Endothelial cell of umbilical vein (primary cell): Measurements from ENCODE around the gene PI4KB. TPM values are rescaled to one million over a fixed set of nuclear protein-coding genes. Genes with fewer than 3 reads are reported as not detected.

Source experiments
- BruUV-seq: library from RNA; stranded (reverse); fragments of 400-500 nt; replicated peaks from 2 replicates; lab custom pipeline; 2021; lab: Mats Ljungman, UMichigan
- CTCF ChIA-PET: fragments of 300-600, 350-600 bp; sonication (Branson Sonifier 250); formaldehyde crosslinking; loops from one replicate; lab custom pipeline; 2021; ENCODE audit warnings: antibody characterized with exemption, inconsistent platforms; lab: Charles Lee
- POLR2A ChIA-PET: fragments of 300-600, 350-600 bp; sonication (Branson Sonifier 250); formaldehyde crosslinking; loops from one replicate; lab custom pipeline; 2021; ENCODE audit warnings: antibody characterized with exemption, inconsistent platforms; lab: Charles Lee
- DNase-seq: peaks from one replicate; pipeline ENCODE4 v3.0.0-alpha.2; 2011; ENCODE audit warnings: low read depth, low spot score
- FAIRE-seq: peaks from 2 replicates; lab custom pipeline; 2011; peaks lifted over from hg19 to GRCh38; lab: Jason Lieb, UNC
- H2AFZ ChIP-seq: 2 replicates; pipeline ENCODE4 v1.6.0; 2012; ENCODE audit warnings: low read depth, low read length, control low read depth, inconsistent platforms
- H3K27ac ChIP-seq: 2 replicates; pipeline ENCODE4 v1.5.1; 2011; ENCODE audit warnings: low read depth, mild to moderate bottlenecking, control low read depth, low read length, moderate library complexity; ENCODE audit not compliant: insufficient read depth
- H3K27me3 ChIP-seq, 2 experiments: 2 replicates each; pipeline versions ENCODE4 v1.6.0 to v1.6.1; 2011; ENCODE audit warnings: low read length in 2 of 2, mixed read lengths in 1 of 2; ENCODE audit not compliant: control insufficient read depth in 2 of 2, insufficient read depth in 2 of 2
- H3K36me3 ChIP-seq, 2 experiments: 2 replicates in 1 of 2; 3 replicates in 1 of 2; pipeline ENCODE4 v1.5.1; 2011; ENCODE audit warnings: low read length in 2 of 2, mild to moderate bottlenecking in 1 of 2, moderate library complexity in 1 of 2; ENCODE audit not compliant: control insufficient read depth in 2 of 2, insufficient read depth in 2 of 2; ENCODE audit errors: extremely low read depth in 1 of 2
- H3K4me1 ChIP-seq: 3 replicates; pipeline ENCODE4 v1.5.1; 2011; ENCODE audit warnings: mild to moderate bottlenecking, low read length; ENCODE audit not compliant: control insufficient read depth, insufficient read depth; ENCODE audit errors: extremely low read depth
- H3K4me2 ChIP-seq: 2 replicates; pipeline ENCODE4 v1.6.1; 2011; ENCODE audit warnings: low read length, control low read depth, mixed read lengths; ENCODE audit not compliant: insufficient read depth
- H3K4me3 ChIP-seq, 3 experiments: fragments of 200-600 bp in 1 of 3; sonication (generic), shearing (Covaris generic) in 1 of 3; replicated peaks in 1 of 3; 2 replicates each; pipeline ENCODE4 v1.5.1; 2011 to 2016; ENCODE audit warnings: control low read depth in 3 of 3, low read length in 3 of 3, mild to moderate bottlenecking in 2 of 3, inconsistent platforms in 1 of 3, low read depth in 1 of 3, moderate library complexity in 1 of 3; ENCODE audit not compliant: insufficient read depth in 1 of 3
- H3K79me2 ChIP-seq: 2 replicates; pipeline ENCODE4 v1.6.0; 2012; ENCODE audit warnings: low read length, inconsistent platforms; ENCODE audit not compliant: control insufficient read depth, insufficient read depth
- H3K9ac ChIP-seq: replicated peaks from 2 replicates; pipeline ENCODE3; 2011; ENCODE audit warnings: low read length, control low read depth; ENCODE audit not compliant: insufficient read depth; ENCODE audit errors: extremely low read depth
- H3K9me1 ChIP-seq: replicated peaks from 3 replicates; pipeline ENCODE4 v1.6.0; 2011; ENCODE audit warnings: mild to moderate bottlenecking, low read length; ENCODE audit not compliant: control insufficient read depth, insufficient read depth; ENCODE audit errors: extremely low read depth
- H3K9me3 ChIP-seq: replicated peaks from 2 replicates; pipeline ENCODE4 v1.5.1; 2012; ENCODE audit warnings: low read length, inconsistent platforms; ENCODE audit not compliant: control insufficient read depth, insufficient read depth
- H4K20me1 ChIP-seq: replicated peaks from 2 replicates; pipeline ENCODE3; 2011; ENCODE audit warnings: mild to moderate bottlenecking, low read length; ENCODE audit not compliant: control insufficient read depth, insufficient read depth; ENCODE audit errors: extremely low read depth
- CTCF ChIP-seq, 2 donors: IDR thresholded peaks; 1 replicate in 1 of 2; 2 replicates in 1 of 2; pipeline ENCODE4 v1.5.1; 2011; ENCODE audit warnings: low read length in 2 of 2, mild to moderate bottlenecking in 2 of 2, moderate library complexity in 2 of 2, control low read depth in 1 of 2, inconsistent platforms in 1 of 2, low read depth in 1 of 2; ENCODE audit not compliant: insufficient read depth in 1 of 2; ENCODE audit errors: extremely low read depth in 1 of 2
- EZH2 ChIP-seq: IDR thresholded peaks from 2 replicates; pipeline ENCODE4 v1.6.1; 2012; ENCODE audit warnings: borderline replicate concordance, low read depth, mild to moderate bottlenecking, moderate library complexity, low read length, inconsistent platforms; ENCODE audit not compliant: severe bottlenecking
- FOS ChIP-seq: IDR thresholded peaks from 2 replicates; pipeline ENCODE4 v1.6.1; 2011; ENCODE audit warnings: mild to moderate bottlenecking, low read length, moderate library complexity, borderline replicate concordance; ENCODE audit not compliant: insufficient read depth
- GATA2 ChIP-seq: IDR thresholded peaks from 2 replicates; pipeline ENCODE4 v1.7.0; 2011; ENCODE audit warnings: low read depth, mild to moderate bottlenecking, moderate library complexity, mixed read lengths, low read length; ENCODE audit not compliant: insufficient read length, insufficient read depth
- JUN ChIP-seq: IDR thresholded peaks from 2 replicates; pipeline ENCODE4 v1.6.1; 2011; ENCODE audit warnings: borderline replicate concordance, low read depth; ENCODE audit not compliant: insufficient read length, insufficient read depth
- MAX ChIP-seq: IDR thresholded peaks from 2 replicates; pipeline ENCODE4 v1.6.1; 2011; ENCODE audit not compliant: insufficient read depth, insufficient read length
- MYC ChIP-seq: IDR thresholded peaks from one replicate; pipeline ENCODE4 v1.6.1; 2011; ENCODE audit warnings: mild to moderate bottlenecking, low read depth, low read length
- POLR2A ChIP-seq: IDR thresholded peaks from 2 replicates; pipeline ENCODE4 v1.6.1; 2012; ENCODE audit warnings: low read depth, mild to moderate bottlenecking, control low read depth, low read length
- POLR2AphosphoS5 ChIP-seq: IDR thresholded peaks from 2 replicates; pipeline ENCODE4 v1.6.1; 2012; ENCODE audit warnings: low read depth, mild to moderate bottlenecking, control low read depth, low read length, moderate library complexity; ENCODE audit not compliant: insufficient read depth
- dilution Hi-C: fragments of 300-500 bp; cut with MboI; formaldehyde crosslinking; loops from one replicate; pipeline ENCODE4 v1.15.0; 2019; ENCODE audit warnings: low sequenced_read_pairs; ENCODE audit not compliant: extremely low pct_ligation_motif_present
- intact Hi-C: fragments of 100-400 bp; cut with micrococcal nuclease; formaldehyde crosslinking; loops from one replicate; pipeline ENCODE4 v1.10.0; 2022
- polyA plus RNA-seq, 4 experiments: library from polyadenylated mRNA; depleted of rRNA in 3 of 4; stranded (reverse) in 3 of 4; unstranded in 1 of 4; fragments of >200 nt; gene quantifications; 2 replicates each; pipeline versions ENCODE4 v1.2.1 to v1.2.3, GENCODE V29; 2011 to 2012; ENCODE audit warnings: missing spikeins in 1 of 4
- total RNA-seq: library from RNA; stranded (reverse); gene quantifications from 2 replicates; pipeline ENCODE4 v1.2.3, GENCODE V29; 2021

PI4KB gene
- total and polyA plus RNA-seq, 2 donors (not counting 3 experiments of a cell fraction or from before 2014, with no cell fraction given), result 60.9 to 67.8 TPM

DNA sequence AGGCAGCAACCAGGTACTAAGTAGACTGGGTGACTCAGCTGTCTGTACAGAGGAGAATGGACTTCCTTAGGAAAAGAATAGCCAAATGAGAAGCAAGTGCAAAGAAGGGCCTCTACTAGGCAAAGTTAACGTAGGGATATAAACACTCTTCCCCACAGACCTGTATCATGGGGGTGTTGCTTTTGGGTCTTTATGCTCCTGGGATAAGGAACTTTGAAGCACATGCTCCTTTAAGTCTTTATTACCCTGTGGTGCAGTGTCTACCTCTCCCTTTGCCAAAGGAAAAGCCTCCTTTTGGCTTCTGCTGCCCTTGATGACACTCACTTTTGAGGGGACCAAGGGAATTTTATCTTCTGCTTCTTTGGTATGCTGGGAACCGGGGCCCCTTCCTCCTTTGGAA, 14.8 kb upstream of the PI4KB start:
- Histone ChIP-seq H3K4me1 (peaks cover 9% of the 10 kb centered on the region), H3K4me2 (no peak overlapping the region), H3K27ac (no peak overlapping the region), H3K9ac (no peak overlapping the region), H3K27me3 (no peaks in the 10 kb centered on the region), H3K9me1 (no peaks in the 10 kb centered on the region), H3K79me2 (peaks cover 4% of the 10 kb centered on the region), H4K20me1 (no peaks in the 10 kb centered on the region), H3K9me3 (no peaks in the 10 kb centered on the region), H3K36me3 (peaks cover 3 to 16% of the 10 kb centered on the region in 2 experiments), H3K4me3 (no peak overlapping the region), H2AFZ (no peak overlapping the region)
- DNase-seq, result no peak
- no peak for FAIRE-seq
- intact Hi-C loops, result loop anchor here (10.0 kb wide), 1 partner anchor 237 kb away; no protein-coding TSS in a partner anchor
- ChIA-PET CTCF (interaction anchor here (14.4 kb wide), 1 partner anchor 38 kb away, joined by 674 read pairs; no protein-coding TSS in a partner anchor), POLR2A (interaction anchor here (1.4 kb wide), 1 partner anchor 14 kb away, joined by 3 read pairs; the partner anchor contains the start of gene PI4KB)
- BruUV-seq, result no TSS peak
- dilution Hi-C loops, result no loop called here
- TF ChIP-seq EZH2 (no peak), POLR2AphosphoS5 (no peak), POLR2A (no peak), JUN (no peak), MYC (no peak), GATA2 (no peak), MAX (no peak), FOS (no peak), CTCF (IDR thresholded peaks at IDR 0.05; ENCODE audit: extremely low read depth in 1 of 2, insufficient read depth in 1 of 2, low read depth in 1 of 2, low read length in 2 of 2) (no peak)
